Esophagus squamous epithelium (tissue), 5 donors: Measurements from ENCODE around the gene NCR1. TPM values are rescaled to one million over a fixed set of nuclear protein-coding genes. Genes with fewer than 3 reads are reported as not detected.
"Not testable (repeated sequence)": the region's sequence is repeated elsewhere in the genome, so short reads cannot be mapped to it uniquely, and the experiment has no call there.

ENCODE experiments used
- DNase-seq: peaks from one replicate; lab custom pipeline; 2025; lab: John Stamatoyannopoulos, UW
- H3K27ac ChIP-seq, 4 donors: fragments of 200-600 bp; sonication (generic); one replicate each; pipeline ENCODE4 v1.5.1; 2016 to 2019; ENCODE audit warnings: mild to moderate bottlenecking in 1 of 4
- H3K27me3 ChIP-seq, 4 donors: fragments of 200-600 bp; sonication (generic); 1 replicate in 3 of 4; 2 replicates in 1 of 4; pipeline versions ENCODE4 v1.5.1 to v1.6.0; 2017 to 2021; ENCODE audit warnings: antibody characterized with exemption in 1 of 4
- H3K36me3 ChIP-seq, 3 donors: fragments of 200-600 bp; sonication (generic); one replicate each; pipeline ENCODE4 v1.5.1; 2016 to 2019
- H3K4me1 ChIP-seq, 3 donors: fragments of 200-600 bp; sonication (generic); one replicate each; pipeline ENCODE4 v1.5.1; 2017 to 2019
- H3K4me3 ChIP-seq, 4 donors: fragments of 200-600 bp; sonication (generic); 1 replicate in 3 of 4; 2 replicates in 1 of 4; pipeline ENCODE4 v1.5.1; 2016 to 2019; ENCODE audit warnings: mild to moderate bottlenecking in 2 of 4, moderate library complexity in 1 of 4
- H3K9me3 ChIP-seq, 3 donors: fragments of 200-600 bp; sonication (generic); one replicate each; pipeline ENCODE4 v1.5.1; 2016 to 2019
- CTCF ChIP-seq, 6 experiments: fragments of 450-650 bp in 4 of 6; fragments of 200-600 bp in 2 of 6; sonication (generic) in 2 of 6; IDR thresholded peaks; one replicate each; pipeline ENCODE4 v1.5.1; 2016 to 2019; ENCODE audit warnings: antibody characterized with exemption in 6 of 6, mild to moderate bottlenecking in 4 of 6, moderate library complexity in 4 of 6
- POLR2A ChIP-seq, 4 donors: fragments of 450-650 bp; IDR thresholded peaks; one replicate each; pipeline ENCODE4 v1.6.1; 2017; ENCODE audit warnings: antibody characterized with exemption in 4 of 4, mild to moderate bottlenecking in 4 of 4, moderate library complexity in 3 of 4
- WGBS, 2 donors: methylation state at CpG; one replicate each; pipeline ENCODE4 v1.1.5; 2018; 5-methylcytosine and 5-hydroxymethylcytosine counted together
- intact Hi-C: fragments of 100-400 bp; cut with DNase I; formaldehyde crosslinking; loops from one replicate; pipeline ENCODE4 v1.15.0; 2022
- small RNA-seq, 4 donors: library from RNA; depleted of rRNA; stranded (forward); fragments of <200 nt; gene quantifications; one replicate each; pipeline ENCODE3, GENCODE V24; 2016
- total RNA-seq, 4 donors: library from RNA; depleted of rRNA; stranded (reverse); fragments of >200 nt; gene quantifications; one replicate each; pipeline ENCODE4 v1.1.0, GENCODE V29; 2016
- donor health status: DM: yes; HTN: yes; CAD: no.

Gene NCR1
- total RNA-seq, 4 donors from 2014 or later, result not detected

- DNase-seq, result no peak
- 17 to 64% methylated on average over 2 of the region's 2 CpGs for WGBS, 2 donors
Measured at GRCh38 chr19:54949412-54949811, 43.5 kb downstream of the NCR1 start.

GRCh38 chr19:54950580-54950979, 44.6 kb downstream of the NCR1 start:
- intact Hi-C loops, H3K9me3 ChIP-seq, H3K4me1 ChIP-seq, H3K27ac ChIP-seq, DNase-seq, H3K36me3 ChIP-seq, H3K4me3 ChIP-seq: not testable (repeated sequence)
- 53 to 67% methylated on average over 10 of the region's 10 CpGs for WGBS, 2 donors
- H3K27me3 ChIP-seq, result peaks cover 0 to 16% (median 0%) of the 10 kb centered on the region in 4 donors

More at GRCh38 chr19:54949412-54949811, 43.5 kb downstream of the NCR1 start:
- no peak overlapping the region for H3K4me3 ChIP-seq
- intact Hi-C loops, result no loop called here
- H3K27ac ChIP-seq, result no peak overlapping the region
- no peaks in the 10 kb centered on the region for H3K4me1 ChIP-seq
- TF ChIP-seq CTCF (IDR thresholded peaks at IDR 0.05) (no peak), POLR2A (IDR thresholded peaks at IDR 0.05) (no peak)
- no peaks in the 10 kb centered on the region for H3K9me3 ChIP-seq
- no peaks in the 10 kb centered on the region for H3K36me3 ChIP-seq
- peaks cover 0 to 10% (median 0%) of the 10 kb centered on the region in 4 donors for H3K27me3 ChIP-seq

GRCh38 chr19:54952591-54953344, 46.8 kb downstream of the NCR1 start:
- Histone ChIP-seq H3K4me3 (no peak overlapping the region), H3K27ac (no peak overlapping the region), H3K27me3 (peaks cover 0 to 16% (median 0%) of the 10 kb centered on the region in 4 donors), H3K9me3 (no peaks in the 10 kb centered on the region), H3K4me1 (no peaks in the 10 kb centered on the region), H3K36me3 (no peaks in the 10 kb centered on the region)
- WGBS, 2 donors, result 68 to 69% methylated on average over 22 to 23 of the region's 23 CpGs
- intact Hi-C loops, result no loop called here
- TF ChIP-seq POLR2A (IDR thresholded peaks at IDR 0.05), result no peak
- TF ChIP-seq CTCF (IDR thresholded peaks at IDR 0.05), result no peak
- DNase-seq, result no peak

- DNase-seq, H3K4me1 ChIP-seq, intact Hi-C loops, H3K4me3 ChIP-seq, H3K36me3 ChIP-seq, H3K27ac ChIP-seq, H3K9me3 ChIP-seq: not testable (repeated sequence)
- WGBS, 2 donors, result 65 to 83% methylated on average over 6 to 10 of the region's 10 CpGs
- H3K27me3 ChIP-seq, result peaks cover 0 to 16% (median 0%) of the 10 kb centered on the region in 4 donors
Measured at GRCh38 chr19:54953345-54953713, 47.4 kb downstream of the NCR1 start.

GRCh38 chr19:54955376-54955775, 49.4 kb downstream of the NCR1 start:
- TF ChIP-seq POLR2A (IDR thresholded peaks at IDR 0.05) (no peak), CTCF (IDR thresholded peaks at IDR 0.05) (no peak)
- intact Hi-C loops, result no loop called here
- Histone ChIP-seq H3K4me1 (no peaks in the 10 kb centered on the region), H3K4me3 (no peak overlapping the region), H3K36me3 (no peaks in the 10 kb centered on the region), H3K27me3 (peaks cover 0 to 10% (median 0%) of the 10 kb centered on the region in 4 donors), H3K9me3 (no peaks in the 10 kb centered on the region), H3K27ac (no peak overlapping the region)
- 68 to 79% methylated on average over 4 to 6 of the region's 11 CpGs for WGBS, 2 donors
- no peak for DNase-seq

GRCh38 chr19:54959840-54960239, 53.9 kb downstream of the NCR1 start:
- H3K4me3 ChIP-seq, result no peak overlapping the region
- H3K27me3 ChIP-seq, result peaks cover 0 to 6% (median 0%) of the 10 kb centered on the region in 4 donors
- no peaks in the 10 kb centered on the region for H3K4me1 ChIP-seq
- 52 to 55% methylated on average over 6 to 8 of the region's 8 CpGs for WGBS, 2 donors
- no peak for TF ChIP-seq POLR2A (IDR thresholded peaks at IDR 0.05)
- intact Hi-C loops, result no loop called here
- no peak for DNase-seq
- no peaks in the 10 kb centered on the region for H3K9me3 ChIP-seq
- H3K27ac ChIP-seq, result no peak overlapping the region
- no peaks in the 10 kb centered on the region for H3K36me3 ChIP-seq

Small RNA genes within 50 kb of the gene (small RNA-seq; reads per million reads assigned to genes)
- 0 reads per million in 4 donors for gene AC011476.8
- gene RNU6-222P, result 0 to 0.30 (median 0) reads per million in 4 donors

Other genes starting within 250 kb of the NCR1 start
- gene LILRB4, start 243.2 kb upstream of the NCR1 start, total RNA-seq, result 1 to 10 TPM in 3 of 4 donors, under 1 TPM in 1; 0.31 to 6.7 (median 2.5) TPM
- not detected for gene KIR3DL3, start 181.7 kb upstream of the NCR1 start, total RNA-seq
- gene KIR2DL3, start 167.6 kb upstream of the NCR1 start, total RNA-seq, result not detected
- not detected for gene KIR2DL1, start 136.4 kb upstream of the NCR1 start, total RNA-seq
- not detected for gene KIR2DL4, start 102.5 kb upstream of the NCR1 start, total RNA-seq
- gene KIR3DL1, start 89.7 kb upstream of the NCR1 start, total RNA-seq, result not detected
- not detected for gene KIR2DS4, start 73.5 kb upstream of the NCR1 start, total RNA-seq
- gene KIR3DL2, start 55.7 kb upstream of the NCR1 start, total RNA-seq, result not detected
- under 1 TPM in 2 of 4 donors, not detected in 2; 0.41 to 0.61 TPM for gene FCAR, start 31.9 kb upstream of the NCR1 start, total RNA-seq
- gene NLRP7, start 41.4 kb downstream of the NCR1 start, total RNA-seq, result not detected
- 10 to 100 TPM; 10.1 to 44.4 (median 17.5) TPM for gene NLRP2, start 60.2 kb downstream of the NCR1 start, total RNA-seq
- not detected for gene GP6, start 132.1 kb downstream of the NCR1 start, total RNA-seq
- gene RDH13, start 157.0 kb downstream of the NCR1 start, total RNA-seq, result 10 to 100 TPM; 32.2 to 68.0 (median 41.4) TPM
- gene EPS8L1, start 169.7 kb downstream of the NCR1 start, total RNA-seq, result 100 to 1,000 TPM; 151 to 341 (median 286) TPM
- gene PPP1R12C, start 211.5 kb downstream of the NCR1 start, total RNA-seq, result 10 to 100 TPM; 35.1 to 89.1 (median 43.7) TPM
- gene TNNT1, start 243.1 kb downstream of the NCR1 start, total RNA-seq, result 10 to 100 TPM in 1 of 4 donors, 1 to 10 TPM in 3; 3.3 to 23.1 (median 6.2) TPM